NCI-H128 (cell line): ENCODE measurements around the gene FAM135A.
"Not testable (repeated sequence)": the region's sequence is repeated elsewhere in the genome, so short reads cannot be mapped to it uniquely, and the experiment has no call there.

ENCODE experiments used
- DNase-seq: peaks from one replicate; lab custom pipeline; 2025; ENCODE audit not compliant: unreplicated experiment; lab: John Stamatoyannopoulos, UW

FAM135A gene

DNA sequence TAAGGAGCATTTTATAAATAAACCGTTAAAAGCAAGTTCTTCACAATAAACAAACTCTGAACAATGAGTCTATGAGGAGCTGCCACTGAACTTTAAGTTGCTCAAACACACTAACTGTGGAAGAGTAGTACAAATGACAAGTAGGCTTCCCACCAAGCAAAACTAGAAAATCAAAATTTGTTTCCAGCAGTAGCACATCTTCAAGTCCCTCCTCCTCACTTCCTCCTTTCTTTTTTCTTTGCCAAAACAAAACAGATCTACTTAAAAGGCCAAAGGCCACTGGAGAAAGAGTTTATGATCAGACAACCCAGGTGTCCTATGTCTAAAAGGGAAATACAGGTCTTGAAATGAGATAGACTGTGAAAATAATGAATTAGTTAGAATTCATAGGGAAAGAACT, 17.1 kb upstream of the FAM135A start:
- no peak for DNase-seq

GRCh38 chr6:70396796-70397729, 16.2 kb upstream of the FAM135A start:
- DNase-seq, result no peak

GRCh38 chr6:70398783-70399728, 14.3 kb upstream of the FAM135A start:
- DNase-seq, result no peak

- DNase-seq, result no peak
These were observed 8.7 kb upstream of the FAM135A start for GRCh38 chr6:70404658-70405057.

- DNase-seq, result no peak
These were observed 4.1 kb upstream of the FAM135A start for GRCh38 chr6:70409216-70409615.

DNA sequence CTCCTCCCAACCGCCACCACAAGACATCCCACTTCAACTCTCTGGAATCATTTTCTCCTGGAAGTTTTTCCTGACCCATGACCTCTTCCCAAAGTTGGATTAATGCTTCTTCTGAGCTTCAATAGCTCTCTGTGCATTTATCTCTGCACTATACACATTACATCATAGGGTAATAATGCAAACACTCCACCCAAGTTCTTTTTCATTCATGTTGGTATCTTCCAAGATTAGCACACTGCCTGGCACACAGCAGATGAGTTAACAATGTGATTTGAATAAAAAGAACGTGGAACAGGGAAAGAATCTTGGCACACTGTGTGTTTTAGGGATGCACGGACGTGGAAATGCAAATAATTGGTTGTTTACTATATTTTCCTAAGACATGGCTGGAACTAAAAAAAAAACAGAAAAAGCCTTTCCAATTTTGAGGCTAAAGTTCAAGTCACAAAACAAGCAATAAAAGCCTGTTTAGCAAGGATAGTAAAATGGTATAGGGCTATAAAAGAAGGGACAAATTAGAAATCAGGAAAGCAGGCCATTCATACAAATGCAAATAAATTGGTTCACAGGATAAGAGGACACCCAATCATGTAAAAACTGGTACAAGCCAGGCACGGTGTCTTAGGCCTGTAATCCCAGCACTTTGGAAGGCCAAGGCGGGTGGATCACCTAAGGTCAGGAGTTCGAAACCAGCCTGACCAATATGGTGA, 1.6 kb upstream of the FAM135A start:
- DNase-seq, result no peak

GRCh38 chr6:70412252-70413113, 825 bp upstream of the FAM135A start:
- no peak for DNase-seq

DNA sequence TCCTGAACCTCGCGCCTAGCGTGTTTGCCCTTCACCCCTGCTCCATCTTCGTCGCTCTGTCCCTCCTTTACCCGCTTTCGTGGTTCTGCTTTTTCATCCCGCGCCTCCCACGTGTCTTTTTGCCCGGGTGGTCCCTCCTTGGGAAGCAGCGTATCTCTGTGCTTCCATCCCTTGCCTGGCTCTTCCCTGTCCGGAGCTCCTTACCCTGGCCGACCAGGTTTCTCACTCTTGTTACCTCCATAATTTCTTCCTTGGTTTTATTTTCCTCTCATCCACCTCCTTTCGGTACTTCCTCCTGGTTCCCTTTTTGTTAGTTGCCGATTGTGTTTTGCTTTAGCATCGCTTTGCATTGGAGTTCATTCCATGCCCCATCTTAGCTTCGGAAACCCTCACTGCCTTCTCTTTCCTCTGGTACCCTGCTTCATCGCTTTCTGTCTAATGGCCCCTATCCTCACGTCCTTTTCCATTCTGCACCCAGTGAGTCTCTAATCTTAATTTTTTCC, 735 bp downstream of the FAM135A start:
- no peak for DNase-seq

- no peak for DNase-seq
These were observed 1.5 kb downstream of the FAM135A start for GRCh38 chr6:70414813-70415212.

DNA sequence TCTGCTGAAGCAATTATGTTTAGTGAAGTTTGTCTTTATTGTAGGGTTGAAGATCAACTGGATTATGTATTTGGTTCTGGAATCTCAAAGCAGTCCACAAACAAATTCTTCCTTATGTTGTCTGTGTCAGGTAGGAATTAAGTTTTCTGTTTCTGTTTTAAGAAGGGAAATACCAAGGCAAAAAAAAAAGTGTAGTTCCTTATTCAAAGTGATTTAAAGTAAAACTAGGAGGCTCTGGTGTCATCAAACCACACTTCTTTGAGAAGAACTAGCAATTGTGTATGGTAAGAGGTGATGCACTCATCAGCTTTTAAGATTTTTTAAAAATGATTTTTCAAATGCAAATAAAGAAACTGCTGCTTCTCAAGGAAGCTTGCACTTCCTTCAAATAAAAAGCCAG, 1.9 kb downstream of the FAM135A start:
- DNase-seq, result no peak

- no peak for DNase-seq
These were observed 2.4 kb downstream of the FAM135A start for GRCh38 chr6:70415660-70416059.

DNA sequence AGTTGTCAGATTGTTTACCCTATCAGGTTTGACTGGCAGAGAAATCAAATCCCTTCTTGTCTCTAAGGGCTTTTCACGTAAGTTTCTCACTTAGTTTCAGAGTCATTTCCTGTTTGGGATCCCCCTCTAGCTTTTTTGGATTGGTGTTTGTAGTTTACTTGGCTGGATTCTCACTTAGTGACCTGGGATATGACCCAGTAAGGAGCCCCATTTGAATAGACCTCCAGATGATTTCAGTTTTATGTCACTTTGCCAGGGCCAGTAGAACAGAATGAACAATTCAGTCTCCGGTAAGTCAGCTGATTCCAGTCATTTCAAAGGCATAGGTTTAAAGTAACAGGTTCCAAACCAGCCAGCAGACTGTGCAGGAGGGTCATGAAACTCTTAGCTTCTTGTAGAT, 8.2 kb downstream of the FAM135A start:
- DNase-seq, result no peak

- no peak for DNase-seq
These were observed 10.2 kb downstream of the FAM135A start for GRCh38 chr6:70423189-70424134.

DNA sequence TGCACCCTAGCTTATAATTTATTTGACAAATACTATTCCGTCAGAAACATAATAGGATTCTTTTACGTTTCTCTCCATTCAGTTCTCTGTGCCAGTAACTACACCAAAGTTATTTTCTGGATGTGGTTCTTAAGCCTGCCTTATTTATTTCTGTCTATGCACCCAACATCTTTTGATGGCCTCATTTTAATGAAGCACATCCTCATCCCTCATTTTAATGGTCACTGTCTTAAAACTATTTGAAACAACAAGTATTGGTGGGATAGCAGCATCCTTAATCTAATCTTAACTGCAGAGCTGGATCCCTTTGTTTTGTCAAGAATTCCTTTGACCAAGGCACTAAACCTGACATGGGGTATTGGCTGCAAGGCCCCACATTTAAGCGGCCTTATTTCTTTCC, 11.0 kb downstream of the FAM135A start:
- DNase-seq, result no peak

DNA sequence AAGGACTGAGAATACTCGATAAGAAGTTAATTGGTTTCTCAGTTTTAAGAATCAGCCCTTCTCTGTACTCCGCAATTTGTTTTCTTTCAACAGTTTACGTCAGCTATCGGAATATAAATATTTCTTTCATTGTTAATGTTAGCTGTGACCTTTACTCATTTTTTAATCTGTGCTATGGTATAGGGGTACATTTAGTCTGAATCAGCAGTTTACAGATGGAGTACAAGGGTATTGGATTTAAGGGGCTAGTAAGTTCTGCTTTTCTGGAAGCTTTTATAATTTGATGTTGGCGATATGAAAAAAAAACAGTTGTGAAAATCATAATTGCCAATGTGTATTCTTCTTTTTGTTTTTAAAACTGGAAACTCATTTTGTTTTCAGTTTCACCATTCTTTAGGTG, 23.0 kb downstream of the FAM135A start:
- no peak for DNase-seq

DNA sequence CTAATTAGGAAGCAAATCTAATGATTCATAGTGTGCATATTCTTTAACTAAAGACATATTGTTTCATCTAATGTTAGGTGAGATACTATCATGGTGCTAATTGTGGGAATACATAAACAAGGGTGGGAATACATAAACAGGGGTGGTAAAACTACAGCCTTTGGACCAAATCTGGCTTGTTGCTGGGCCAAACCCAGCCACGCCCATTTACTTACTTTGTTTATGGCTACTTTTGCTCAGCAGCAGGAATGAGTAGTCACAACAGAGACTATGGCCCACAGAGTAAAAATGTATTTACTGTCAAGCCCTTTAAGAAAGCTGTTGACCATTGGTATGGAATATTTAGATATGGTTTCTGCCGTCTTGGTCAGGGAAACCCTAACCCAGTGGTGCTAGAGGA, 31.7 kb downstream of the FAM135A start:
- no peak for DNase-seq

GRCh38 chr6:70447343-70448070, 34.2 kb downstream of the FAM135A start:
- DNase-seq, result not testable (repeated sequence)

- DNase-seq, result not testable (repeated sequence)
These were observed 40.6 kb downstream of the FAM135A start for GRCh38 chr6:70453899-70454298.
